NT2/D1 (cell line): ENCODE data around the gene C1D.

ENCODE experiments used
- DNase-seq: peaks from one replicate; pipeline ENCODE4 v3.0.0-alpha.2; 2011; ENCODE audit warnings: low read depth, low spot score
- H3K27me3 ChIP-seq: 2 replicates; pipeline ENCODE4 v1.6.0; 2011; ENCODE audit warnings: mild to moderate bottlenecking; ENCODE audit not compliant: insufficient read length, insufficient read depth
- H3K36me3 ChIP-seq: 2 replicates; pipeline ENCODE4 v1.6.1; 2011; ENCODE audit warnings: mild to moderate bottlenecking, low read length, mixed read lengths; ENCODE audit not compliant: insufficient read depth, insufficient read length
- H3K4me1 ChIP-seq: 2 replicates; pipeline ENCODE4 v1.5.1; 2011; ENCODE audit not compliant: insufficient read depth, insufficient read length
- H3K4me3 ChIP-seq: 2 replicates; pipeline ENCODE4 v1.5.1; 2011; ENCODE audit warnings: low read depth; ENCODE audit not compliant: insufficient read length
- H3K9ac ChIP-seq: 2 replicates; pipeline ENCODE4 v1.6.0; 2011; ENCODE audit warnings: low read depth; ENCODE audit not compliant: insufficient read length
- H3K9me3 ChIP-seq: 2 replicates; pipeline ENCODE4 v1.5.1; 2011; ENCODE audit warnings: mild to moderate bottlenecking, low read length; ENCODE audit not compliant: insufficient read depth
- SUZ12 ChIP-seq: IDR thresholded peaks from 2 replicates; pipeline ENCODE4 v1.6.1; 2011; ENCODE audit not compliant: insufficient read length, insufficient read depth; ENCODE audit errors: extremely low read depth
- YY1 ChIP-seq: IDR thresholded peaks from 2 replicates; pipeline ENCODE4 v1.6.1; 2011; ENCODE audit not compliant: insufficient read length, insufficient read depth
- ZNF274 ChIP-seq: IDR thresholded peaks from 2 replicates; pipeline ENCODE4 v1.6.1; 2011; ENCODE audit warnings: mild to moderate bottlenecking, low read depth, low read length

C1D gene, protein sequence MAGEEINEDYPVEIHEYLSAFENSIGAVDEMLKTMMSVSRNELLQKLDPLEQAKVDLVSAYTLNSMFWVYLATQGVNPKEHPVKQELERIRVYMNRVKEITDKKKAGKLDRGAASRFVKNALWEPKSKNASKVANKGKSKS

DNA sequence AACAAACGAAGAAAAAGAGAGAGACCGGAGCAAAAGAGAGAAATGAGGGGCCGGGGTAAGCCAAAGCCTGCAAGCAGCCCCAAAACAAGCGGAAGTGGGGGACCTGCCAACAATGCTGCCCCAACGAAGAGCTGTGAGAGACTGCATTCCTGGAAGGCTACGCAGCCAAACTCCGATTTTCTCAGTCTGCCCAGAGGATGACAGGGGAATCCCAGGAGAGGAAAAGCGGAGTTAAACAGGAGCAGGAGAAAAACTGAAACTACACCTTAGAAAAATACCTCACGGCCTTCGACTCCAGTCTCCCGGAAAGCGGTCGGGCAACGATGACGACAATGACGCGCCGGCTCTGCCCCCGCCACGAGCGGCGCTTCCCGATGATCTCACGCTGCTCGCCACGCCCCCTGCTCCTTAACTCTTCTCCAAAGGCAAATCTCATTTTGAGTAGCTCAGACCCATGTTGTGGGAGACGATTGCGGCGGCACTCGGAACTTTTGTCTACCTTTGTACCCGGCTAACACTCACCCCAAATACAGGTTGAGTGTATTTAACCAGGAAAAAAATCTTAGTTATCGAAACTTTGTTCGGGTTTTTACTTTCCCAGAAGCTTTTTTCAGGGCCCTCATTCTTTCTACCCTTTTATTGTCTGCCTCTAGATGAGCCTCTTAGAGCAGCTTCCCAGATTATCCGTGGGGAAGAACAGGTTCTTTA lies at the start of gene C1D:
Gene C1D (minus strand): TSS at position 325 of the 708 bp plus-strand sequence. CDS start 15,694 bp downstream, outside the sequence.
- H3K9ac ChIP-seq = peak within 1 kb of the TSS; percentile 84
- H3K4me1 ChIP-seq = no peaks in the 10 kb centered on the region
- DNase-seq = peak; percentile 88
- H3K4me3 ChIP-seq = peak within 1 kb of the TSS; percentile 73
- H3K36me3 ChIP-seq = peaks cover 2% of the 10 kb centered on the region
- no peaks in the 10 kb centered on the region for H3K9me3 ChIP-seq
- no peak for TF ChIP-seq ZNF274
- TF ChIP-seq SUZ12 = no peak
- no peak for TF ChIP-seq YY1
- no peaks in the 10 kb centered on the region for H3K27me3 ChIP-seq

- no peak for TF ChIP-seq SUZ12
- no peak for TF ChIP-seq YY1
- TF ChIP-seq ZNF274 = no peak
- no peaks in the 10 kb centered on the region for H3K36me3 ChIP-seq
- H3K4me3 ChIP-seq = no peak overlapping the region
- H3K4me1 ChIP-seq = no peaks in the 10 kb centered on the region
- no peak for DNase-seq
- no peaks in the 10 kb centered on the region for H3K27me3 ChIP-seq
- no peaks in the 10 kb centered on the region for H3K9me3 ChIP-seq
- H3K9ac ChIP-seq = no peak overlapping the region
Measured at GRCh38 chr2:68110102-68110501, 47.3 kb upstream of the C1D start.

DNA sequence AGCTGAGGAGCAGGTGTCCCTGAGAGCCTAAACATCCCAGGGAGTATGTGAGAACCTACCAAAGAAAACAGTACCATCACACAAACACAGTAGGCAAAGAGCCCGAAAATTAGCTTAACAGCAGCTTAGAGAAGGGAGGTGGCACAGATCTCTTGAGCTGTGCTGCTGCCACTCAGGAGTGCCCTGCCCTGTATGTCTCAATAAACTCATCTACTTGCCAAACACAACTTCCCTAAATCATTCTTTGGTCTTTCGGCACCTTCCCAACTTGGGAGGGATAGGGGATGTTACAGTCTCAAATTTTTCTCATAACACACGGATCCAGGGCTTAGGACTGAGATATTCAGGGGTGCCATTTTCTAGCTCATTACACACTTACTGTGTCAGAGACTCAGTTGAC lies 45.3 kb upstream of the C1D start:
- H3K4me1 ChIP-seq = no peaks in the 10 kb centered on the region
- DNase-seq = no peak
- no peaks in the 10 kb centered on the region for H3K9me3 ChIP-seq
- no peak for TF ChIP-seq SUZ12
- no peak for TF ChIP-seq YY1
- no peak for TF ChIP-seq ZNF274
- H3K4me3 ChIP-seq = no peak overlapping the region
- H3K36me3 ChIP-seq = no peaks in the 10 kb centered on the region
- no peaks in the 10 kb centered on the region for H3K27me3 ChIP-seq
- H3K9ac ChIP-seq = no peak overlapping the region

DNA sequence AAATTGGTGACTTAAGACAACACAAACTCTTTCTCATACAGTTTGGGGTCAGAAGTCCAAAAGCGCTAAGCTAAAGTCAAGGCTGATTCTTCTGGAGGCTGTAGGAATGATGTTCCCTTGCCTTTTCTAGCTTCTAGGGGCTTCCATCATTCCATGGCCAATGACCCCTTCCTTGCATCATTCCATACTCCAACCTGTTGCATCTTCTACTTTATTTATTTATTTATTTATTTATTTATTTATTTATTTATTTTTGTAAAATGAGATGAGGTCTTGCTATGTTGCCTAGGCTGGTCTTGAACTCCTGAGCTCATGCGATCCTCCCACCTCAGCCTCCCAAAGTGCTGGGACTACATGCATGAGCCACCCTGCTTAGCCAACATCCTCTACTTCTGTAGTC lies 44.7 kb upstream of the C1D start:
- H3K36me3 ChIP-seq = no peaks in the 10 kb centered on the region
- TF ChIP-seq SUZ12 (no peak), YY1 (no peak), ZNF274 (no peak)
- H3K27me3 ChIP-seq = no peaks in the 10 kb centered on the region
- DNase-seq = no peak
- no peak overlapping the region for H3K9ac ChIP-seq
- H3K4me3 ChIP-seq = no peak overlapping the region
- H3K9me3 ChIP-seq = no peaks in the 10 kb centered on the region
- H3K4me1 ChIP-seq = no peaks in the 10 kb centered on the region

DNA sequence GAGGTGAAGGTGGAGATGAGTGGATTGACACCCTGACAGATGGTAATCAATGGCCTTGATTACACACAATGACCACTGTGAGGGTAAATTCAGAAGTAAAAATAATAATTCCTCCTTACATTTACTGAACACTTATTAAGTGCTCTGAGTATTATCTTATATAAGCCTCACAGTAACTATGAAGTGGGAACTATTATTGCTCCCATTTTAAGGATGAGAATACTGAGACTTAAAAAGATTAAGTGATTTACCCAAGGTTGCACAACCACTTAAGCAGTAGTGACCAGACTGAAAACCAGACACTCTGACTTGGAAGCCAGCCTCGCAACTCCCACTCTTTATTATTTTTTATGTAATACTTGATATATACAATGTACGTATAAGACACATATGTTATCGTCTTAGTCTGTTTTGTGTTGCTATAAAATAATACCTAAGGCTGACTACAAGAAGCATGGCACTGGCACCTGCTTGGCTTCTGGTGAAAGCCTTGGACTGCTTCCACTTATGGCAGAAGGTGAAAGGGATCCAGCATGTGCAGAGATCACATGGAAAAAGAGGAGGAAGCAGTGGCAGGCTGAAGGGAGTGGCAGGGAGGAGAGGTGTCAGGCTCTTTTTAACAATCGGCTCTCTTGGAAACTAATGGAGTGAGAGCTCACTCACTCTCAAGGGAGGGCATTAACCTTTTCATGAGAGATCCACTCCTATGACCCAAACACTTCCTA lies 41.5 kb upstream of the C1D start:
- no peak for TF ChIP-seq ZNF274
- no peak for TF ChIP-seq SUZ12
- TF ChIP-seq YY1 = no peak
- Histone ChIP-seq H3K36me3 (no peaks in the 10 kb centered on the region), H3K4me3 (no peak overlapping the region), H3K27me3 (no peaks in the 10 kb centered on the region), H3K4me1 (no peaks in the 10 kb centered on the region), H3K9me3 (no peaks in the 10 kb centered on the region), H3K9ac (no peak overlapping the region)
- no peak for DNase-seq

- Histone ChIP-seq H3K4me1 (no peaks in the 10 kb centered on the region), H3K27me3 (no peaks in the 10 kb centered on the region), H3K36me3 (no peaks in the 10 kb centered on the region), H3K9ac (no peak overlapping the region), H3K9me3 (no peaks in the 10 kb centered on the region), H3K4me3 (no peak overlapping the region)
- no peak for DNase-seq
- no peak for TF ChIP-seq ZNF274
- no peak for TF ChIP-seq SUZ12
- TF ChIP-seq YY1 = no peak
Measured at GRCh38 chr2:68103709-68104055, 40.9 kb upstream of the C1D start.

DNA sequence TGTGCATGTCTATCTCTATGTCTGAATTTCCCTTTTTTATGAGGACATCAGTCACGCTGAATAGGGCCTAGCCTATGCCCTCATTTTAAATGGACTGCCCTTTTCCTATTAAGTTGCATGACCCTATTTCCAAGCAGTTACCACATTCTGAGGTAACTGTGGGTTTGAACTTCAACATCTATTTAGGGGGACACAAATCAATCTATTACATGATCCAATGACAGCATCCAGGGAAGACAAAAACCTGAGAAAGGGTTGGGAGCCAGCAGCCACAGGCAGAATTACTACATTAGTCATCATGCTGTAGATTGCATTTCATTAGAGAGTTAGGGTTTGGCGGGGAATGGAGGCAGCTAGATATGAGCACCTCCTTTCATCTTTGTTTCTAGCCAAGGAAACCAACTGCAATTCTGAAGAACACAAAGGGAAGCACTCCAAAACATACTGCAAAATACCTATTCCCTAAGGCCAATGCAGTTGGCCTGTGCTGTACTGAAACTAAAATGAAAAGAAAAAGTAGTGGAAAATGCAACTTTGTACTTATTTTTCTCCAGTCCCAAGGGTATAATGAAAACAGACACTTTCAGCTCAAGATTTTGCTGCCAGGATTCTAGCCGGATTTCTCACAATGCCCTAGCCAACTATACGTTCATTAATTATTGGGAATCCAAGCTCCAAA lies 40.4 kb upstream of the C1D start:
- Histone ChIP-seq H3K36me3 (no peaks in the 10 kb centered on the region), H3K27me3 (no peaks in the 10 kb centered on the region), H3K9ac (no peak overlapping the region), H3K4me3 (no peak overlapping the region), H3K4me1 (no peaks in the 10 kb centered on the region), H3K9me3 (no peaks in the 10 kb centered on the region)
- TF ChIP-seq SUZ12 (no peak), ZNF274 (no peak), YY1 (no peak)
- DNase-seq = no peak
